Liver (tissue), 3 donors: ENCODE measurements around the gene TMEM97.

Source experiments
- CTCF ChIP-seq: fragments of 150-350 bp; IDR thresholded peaks from 2 replicates; pipeline ENCODE4 v1.5.1; 2017; ENCODE audit warnings: improper control_type of control experiment, low read depth, low read length; ENCODE audit not compliant: missing input control
- FOXA1 ChIP-seq: IDR thresholded peaks from 2 replicates; pipeline ENCODE4 v1.6.1; 2016; ENCODE audit warnings: antibody characterized with exemption
- GABPA ChIP-seq, 2 donors: IDR thresholded peaks in 1 of 2; conservative IDR thresholded peaks in 1 of 2; 2 replicates each; pipeline ENCODE4 v1.6.1; 2016; ENCODE audit warnings: antibody characterized with exemption in 2 of 2, mild to moderate bottlenecking in 1 of 2, moderate library complexity in 1 of 2
- MAX ChIP-seq: IDR thresholded peaks from 2 replicates; pipeline ENCODE4 v1.6.1; 2016; ENCODE audit warnings: antibody characterized with exemption
- RAD21 ChIP-seq, 2 donors: IDR thresholded peaks; 2 replicates each; pipeline ENCODE4 v1.6.1; 2016; ENCODE audit warnings: antibody characterized with exemption in 2 of 2, mild to moderate bottlenecking in 2 of 2
- REST ChIP-seq: IDR thresholded peaks from 2 replicates; pipeline ENCODE4 v1.6.1; 2016; ENCODE audit warnings: antibody characterized with exemption, mild to moderate bottlenecking
- RXRA ChIP-seq, 2 donors: IDR thresholded peaks; 2 replicates each; pipeline ENCODE4 v1.6.1; 2017 to 2018; ENCODE audit warnings: antibody characterized with exemption in 2 of 2, mild to moderate bottlenecking in 1 of 2
- SP1 ChIP-seq: IDR thresholded peaks from 2 replicates; pipeline ENCODE4 v1.6.1; 2018; ENCODE audit warnings: antibody characterized with exemption, mild to moderate bottlenecking
- TAF1 ChIP-seq: conservative IDR thresholded peaks from 2 replicates; pipeline ENCODE4 v1.6.1; 2016; ENCODE audit warnings: antibody characterized with exemption, mild to moderate bottlenecking
- YY1 ChIP-seq: IDR thresholded peaks from 2 replicates; pipeline ENCODE4 v1.6.1; 2016; ENCODE audit warnings: antibody characterized with exemption, mild to moderate bottlenecking
- TF ChIP-seq, protein P1 (sequence below): IDR thresholded peaks from 2 replicates; pipeline ENCODE4 v1.6.1; 2016; ENCODE audit warnings: antibody characterized with exemption
- TF ChIP-seq, protein P2 (sequence below): IDR thresholded peaks from 2 replicates; pipeline ENCODE4 v1.6.1; 2016; ENCODE audit warnings: antibody characterized with exemption
- donor health status: healthy.
- donor health status: healthy.

DNA sequence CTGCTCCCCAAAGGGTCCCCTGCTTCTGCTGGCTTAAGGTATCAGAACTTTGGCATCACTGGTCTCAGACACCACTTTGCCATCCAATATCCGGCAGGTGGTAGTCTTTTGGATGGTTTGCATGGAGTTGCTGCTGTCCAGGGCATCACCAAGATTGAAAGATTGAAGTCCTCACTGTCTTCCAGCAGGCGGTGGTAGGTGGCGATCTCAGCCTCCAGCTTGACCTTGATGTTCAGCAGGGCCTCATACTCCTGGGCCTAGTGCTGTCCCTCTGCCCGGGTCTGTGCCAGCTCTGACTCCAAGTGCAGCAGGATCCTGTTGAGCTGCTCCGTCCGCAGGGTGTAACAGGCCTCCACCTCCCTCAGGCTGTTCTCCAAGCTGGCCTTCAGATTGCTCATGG is 43.0 kb upstream of the TMEM97 start:
- no peak for TF ChIP-seq TAF1
- TF ChIP-seq CTCF, result no peak
- no peak for TF ChIP-seq MAX
- no peak for TF ChIP-seq SP1
- no peak for TF ChIP-seq GABPA (IDR thresholded peaks at IDR 0.05 in 1 of 2, conservative IDR thresholded peaks at IDR 0.05 in 1 of 2)
- TF ChIP-seq REST, result no peak
- TF ChIP-seq, protein P1, sequence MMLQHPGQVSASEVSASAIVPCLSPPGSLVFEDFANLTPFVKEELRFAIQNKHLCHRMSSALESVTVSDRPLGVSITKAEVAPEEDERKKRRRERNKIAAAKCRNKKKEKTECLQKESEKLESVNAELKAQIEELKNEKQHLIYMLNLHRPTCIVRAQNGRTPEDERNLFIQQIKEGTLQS, result no peak
- no peak for TF ChIP-seq RXRA (IDR thresholded peaks at IDR 0.05)
- TF ChIP-seq RAD21 (IDR thresholded peaks at IDR 0.05), result no peak
- no peak for TF ChIP-seq YY1
- TF ChIP-seq, protein P2, sequence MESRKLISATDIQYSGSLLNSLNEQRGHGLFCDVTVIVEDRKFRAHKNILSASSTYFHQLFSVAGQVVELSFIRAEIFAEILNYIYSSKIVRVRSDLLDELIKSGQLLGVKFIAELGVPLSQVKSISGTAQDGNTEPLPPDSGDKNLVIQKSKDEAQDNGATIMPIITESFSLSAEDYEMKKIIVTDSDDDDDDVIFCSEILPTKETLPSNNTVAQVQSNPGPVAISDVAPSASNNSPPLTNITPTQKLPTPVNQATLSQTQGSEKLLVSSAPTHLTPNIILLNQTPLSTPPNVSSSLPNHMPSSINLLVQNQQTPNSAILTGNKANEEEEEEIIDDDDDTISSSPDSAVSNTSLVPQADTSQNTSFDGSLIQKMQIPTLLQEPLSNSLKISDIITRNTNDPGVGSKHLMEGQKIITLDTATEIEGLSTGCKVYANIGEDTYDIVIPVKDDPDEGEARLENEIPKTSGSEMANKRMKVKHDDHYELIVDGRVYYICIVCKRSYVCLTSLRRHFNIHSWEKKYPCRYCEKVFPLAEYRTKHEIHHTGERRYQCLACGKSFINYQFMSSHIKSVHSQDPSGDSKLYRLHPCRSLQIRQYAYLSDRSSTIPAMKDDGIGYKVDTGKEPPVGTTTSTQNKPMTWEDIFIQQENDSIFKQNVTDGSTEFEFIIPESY, result no peak
- TF ChIP-seq FOXA1, result no peak
